Hindlimb muscle (tissue), 1 donor: Measurements from ENCODE around the gene DPYSL4. TPM values are rescaled to one million over a fixed set of nuclear protein-coding genes. Genes with fewer than 3 reads are reported as not detected.

ENCODE experiments used
- DNase-seq: peaks from one replicate; pipeline ENCODE4 v3.0.0-alpha.2; 2013
- polyA plus RNA-seq: library from polyadenylated mRNA; unstranded; fragments of 120-200 nt; gene quantifications from one replicate; pipeline ENCODE4 v1.2.1, GENCODE V29; 2013; ENCODE audit not compliant: insufficient read length

The DPYSL4 gene
- polyA plus RNA-seq, 1 donor, result 5.0 TPM

DNA sequence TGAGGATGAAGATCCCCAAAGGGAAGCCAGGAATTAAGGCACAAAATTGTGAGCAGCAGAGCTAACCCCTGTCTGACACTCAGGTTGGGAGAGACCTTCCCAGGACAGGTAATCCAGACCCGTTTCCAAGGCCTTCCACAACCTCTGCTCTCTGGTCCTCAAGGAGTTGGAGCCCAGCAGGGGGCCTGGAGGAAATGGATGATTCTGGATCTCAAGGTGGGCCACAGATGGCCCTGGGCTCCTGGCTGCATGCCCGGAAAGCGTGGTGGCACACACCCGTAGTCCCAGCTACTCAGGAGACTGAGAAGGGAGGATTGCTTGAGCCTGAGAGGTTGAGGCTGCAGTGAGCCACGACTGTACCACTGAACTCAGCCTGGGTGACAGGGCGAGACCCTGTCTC lies 42.3 kb downstream of the DPYSL4 start:
- no peak for DNase-seq

DNA sequence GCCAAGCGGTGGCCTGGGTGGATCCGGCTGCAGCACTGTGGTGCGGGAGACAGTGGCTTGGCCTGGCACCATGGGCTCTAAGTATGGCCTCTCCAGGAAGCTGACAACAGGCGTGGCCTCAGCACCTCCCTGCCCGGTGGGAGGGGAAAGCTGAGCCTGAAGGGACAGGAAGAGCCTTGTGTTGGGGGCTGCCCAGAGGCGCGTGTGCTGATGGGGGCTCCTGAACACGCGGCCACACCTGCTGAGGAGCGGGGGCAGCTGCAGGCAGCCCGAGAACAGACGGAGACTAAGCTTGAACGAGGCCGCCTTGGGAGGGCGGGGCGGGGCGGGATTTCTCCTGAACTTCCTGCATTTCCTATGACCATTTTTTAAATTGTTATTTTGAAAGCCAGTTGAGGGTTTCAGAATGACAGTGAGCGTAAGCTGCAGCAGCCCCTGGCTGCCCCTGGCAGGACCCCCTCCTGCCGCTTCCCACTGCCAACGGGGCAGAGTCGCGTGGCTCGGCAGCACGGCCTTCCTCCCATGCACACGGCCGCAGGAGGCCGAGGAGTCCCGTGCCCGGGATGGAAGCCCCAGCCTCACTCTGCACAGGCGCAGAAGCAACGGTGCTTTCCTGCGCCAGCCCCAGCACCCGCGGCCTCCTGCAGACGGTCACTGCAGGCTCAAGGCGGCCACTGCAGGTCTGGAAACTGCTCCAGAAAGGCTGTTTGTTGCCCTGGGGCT lies 43.2 kb downstream of the DPYSL4 start:
- no peak for DNase-seq

DNA sequence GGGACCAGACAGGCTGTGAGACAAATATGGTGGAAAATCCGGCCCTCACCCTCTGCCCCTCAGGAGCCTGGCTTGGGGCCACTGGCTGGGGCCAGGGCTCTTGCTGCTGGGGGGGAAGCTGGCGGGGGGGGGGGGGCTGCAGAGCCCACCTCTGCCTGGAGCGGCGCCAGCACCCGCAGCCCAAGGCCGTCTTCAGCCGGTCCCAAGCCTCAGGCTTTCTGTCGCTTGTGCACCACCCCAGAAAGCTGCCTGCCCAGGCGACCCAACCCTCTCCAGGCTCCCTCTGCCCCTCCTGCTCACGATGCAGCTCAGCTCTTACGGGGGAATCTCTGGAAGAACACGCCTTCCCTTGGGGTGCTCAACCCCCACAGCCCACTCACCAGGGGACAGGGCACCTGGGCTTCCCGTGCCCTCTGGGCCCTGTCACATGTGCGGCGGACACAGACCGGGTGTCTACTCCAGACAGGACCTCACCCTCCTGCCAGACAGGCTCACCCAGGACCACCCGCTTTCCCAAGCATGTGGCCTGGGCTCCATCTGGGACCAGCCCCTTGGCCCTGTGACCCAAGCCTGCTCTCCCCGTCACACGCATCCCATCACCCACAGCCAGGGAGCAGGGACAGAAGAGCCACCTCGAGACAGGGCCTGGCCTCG lies 43.9 kb downstream of the DPYSL4 start:
- DNase-seq, result no peak

DNA sequence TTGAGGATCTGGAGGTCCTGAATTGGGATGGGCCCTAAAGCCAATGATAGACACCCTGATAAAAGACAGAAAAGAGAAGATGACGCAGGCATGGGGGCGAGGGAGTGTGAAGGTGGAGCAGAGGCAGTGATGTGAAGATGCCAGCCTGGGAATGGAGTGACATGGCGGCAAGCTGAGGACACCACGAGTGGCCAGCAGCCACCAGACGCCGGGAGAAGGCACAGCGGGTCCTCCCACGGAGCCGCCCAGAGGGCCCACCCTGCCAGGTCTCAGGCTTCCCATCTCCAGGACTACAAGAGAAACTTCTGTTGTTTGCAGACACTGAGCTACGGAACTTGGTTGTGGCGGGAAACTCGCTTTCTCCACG lies 44.9 kb downstream of the DPYSL4 start:
- no peak for DNase-seq

DNA sequence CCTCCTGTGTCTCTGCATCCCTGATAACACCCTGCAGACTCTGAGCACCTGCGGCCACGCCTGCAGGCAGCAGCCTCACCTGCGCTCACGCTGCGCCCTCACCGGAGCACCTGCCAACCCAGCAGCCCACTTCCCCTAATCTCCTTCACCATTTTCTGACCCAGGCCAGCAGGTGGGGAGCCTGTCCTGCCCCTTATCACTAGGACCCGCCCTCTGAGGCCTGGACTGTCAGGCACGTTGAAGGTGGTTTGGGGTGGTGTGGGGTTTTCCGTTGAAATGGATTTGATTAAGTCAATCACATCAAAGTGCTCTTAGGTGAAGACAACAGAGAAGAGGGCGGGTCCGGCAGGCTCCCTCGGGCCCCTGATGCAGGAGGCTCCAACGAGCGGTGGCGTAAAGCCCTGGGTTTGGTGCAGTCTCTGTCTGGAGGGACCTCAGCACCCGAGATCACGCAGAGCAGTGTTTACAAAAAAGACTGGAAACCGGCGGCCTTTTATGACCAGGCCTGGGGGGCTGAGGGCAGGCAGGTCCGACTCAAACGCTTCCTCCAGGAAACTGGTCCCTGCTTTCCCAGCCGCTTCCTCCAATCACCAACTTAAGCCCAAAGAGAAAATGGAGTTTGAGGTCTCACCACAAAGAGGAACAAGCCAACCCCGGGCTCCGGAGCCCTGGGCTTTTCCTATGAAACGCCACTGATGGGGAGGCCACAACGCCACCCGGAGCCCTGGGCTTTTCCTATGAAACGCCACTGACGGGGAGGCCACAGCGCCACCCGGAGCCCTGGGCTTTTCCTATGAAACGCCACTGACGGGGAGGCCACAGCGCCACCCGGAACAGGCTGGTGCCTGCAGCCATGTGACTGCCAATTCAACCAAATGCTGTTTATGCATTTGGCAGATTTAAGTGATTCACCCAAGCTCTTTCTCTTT lies 45.5 kb downstream of the DPYSL4 start:
- no peak for DNase-seq

DNA sequence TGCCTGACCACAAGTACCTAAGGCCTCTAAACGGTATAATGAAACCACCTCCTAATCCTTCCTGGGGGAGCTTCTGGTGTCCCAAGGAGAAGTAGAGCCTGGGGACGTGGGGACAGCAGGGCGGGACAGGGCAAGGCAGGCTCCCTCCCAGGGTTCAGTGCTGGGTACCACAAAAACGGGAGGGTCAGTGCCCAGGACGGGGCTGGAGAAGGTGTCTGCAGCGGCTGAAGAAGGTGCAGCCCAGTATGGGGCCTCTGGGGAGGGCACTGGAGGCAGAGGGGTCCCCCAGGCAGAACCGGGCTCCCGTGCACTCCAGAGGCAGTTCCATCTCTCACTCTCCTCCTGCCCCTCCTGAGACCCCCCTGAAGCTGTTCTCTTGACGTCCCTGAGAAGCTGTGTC lies 46.2 kb downstream of the DPYSL4 start:
- no peak for DNase-seq

DNA sequence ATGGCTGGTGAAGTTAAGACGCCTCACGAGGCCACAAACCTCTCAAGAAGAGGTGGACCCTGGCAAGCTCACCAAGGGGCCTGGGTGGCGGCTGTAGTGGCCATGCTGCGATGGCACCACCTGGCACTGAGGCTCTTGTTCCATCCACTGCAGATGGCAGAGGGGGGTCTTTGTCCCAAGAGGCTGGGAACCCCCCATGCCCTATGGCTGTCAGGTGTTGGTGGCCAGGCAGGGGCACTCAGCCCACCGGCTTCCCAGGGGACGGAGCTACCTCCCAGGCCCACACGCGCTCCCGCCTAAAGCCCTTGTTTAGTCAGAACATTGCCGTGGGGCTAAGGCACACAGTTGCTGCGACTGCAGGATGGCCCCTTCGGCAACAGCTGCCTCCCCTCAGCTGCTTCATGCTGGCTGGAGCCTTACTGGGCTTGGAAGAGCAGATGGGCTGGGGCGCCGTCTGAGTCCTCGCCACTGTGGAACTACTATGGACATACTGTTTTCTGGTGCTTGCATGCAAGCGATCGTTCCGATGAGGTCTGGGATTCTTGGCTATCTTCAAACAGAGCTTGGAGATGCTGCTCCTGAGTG lies 46.8 kb downstream of the DPYSL4 start:
- no peak for DNase-seq

DNA sequence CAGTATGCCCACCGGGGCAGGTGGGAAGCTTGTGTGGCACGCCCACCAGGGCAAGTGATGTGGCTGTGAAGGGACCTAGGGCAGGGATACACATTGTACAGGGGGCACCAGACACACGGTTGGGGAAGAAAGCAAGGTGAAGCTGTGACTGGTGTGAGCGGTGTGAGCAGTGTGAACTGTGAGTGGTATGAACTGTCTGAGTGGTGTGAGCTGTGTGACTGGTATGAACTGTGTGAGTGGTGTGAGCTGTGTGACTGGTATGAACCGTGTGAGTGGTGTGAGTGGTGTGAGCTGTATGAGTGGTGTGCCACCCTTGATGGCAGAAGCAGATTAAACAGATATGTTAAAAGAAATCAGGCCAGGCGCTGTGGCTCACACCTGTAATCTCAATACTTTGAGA lies 48.1 kb downstream of the DPYSL4 start:
- DNase-seq, result no peak

DNA sequence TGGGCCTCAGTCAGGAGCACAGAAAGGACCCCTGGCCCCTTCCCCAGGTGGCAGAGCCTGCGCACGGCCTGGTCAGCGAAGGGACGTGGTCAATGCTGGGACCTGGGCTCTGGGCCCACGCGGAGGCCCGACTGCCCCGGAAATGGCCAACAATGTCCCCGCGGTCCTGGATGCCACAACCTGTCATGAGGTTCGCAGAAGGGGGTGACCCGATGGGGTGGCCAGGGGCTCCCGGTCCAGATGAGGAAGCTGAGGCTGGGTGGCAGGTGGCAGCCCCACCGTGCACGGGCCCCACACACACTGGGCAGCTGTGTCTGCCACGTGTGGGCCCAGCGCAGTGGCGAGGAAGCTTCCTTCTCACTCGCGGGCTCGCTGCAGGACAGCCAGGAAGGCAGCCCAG lies 49.4 kb downstream of the DPYSL4 start:
- no peak for DNase-seq

DNA sequence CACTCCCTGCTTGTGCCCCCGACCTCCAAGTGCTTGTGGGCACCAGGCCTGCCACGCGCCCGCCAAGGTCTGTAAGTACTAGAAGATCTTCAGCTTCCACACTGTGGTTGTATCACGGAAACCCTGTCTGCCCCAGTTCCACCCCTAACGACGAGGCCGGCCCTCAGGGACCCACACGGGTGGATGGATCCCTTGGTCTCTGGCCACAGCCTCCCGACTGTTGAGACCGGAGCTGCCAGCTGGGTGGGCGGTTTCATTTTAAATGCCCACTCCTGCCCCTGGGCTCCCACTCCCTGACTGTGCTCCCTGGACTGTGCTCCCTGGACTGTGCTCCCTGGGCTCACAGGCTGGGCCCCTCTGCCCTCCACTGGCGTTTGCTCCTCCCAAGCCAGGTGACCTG lies 50.1 kb downstream of the DPYSL4 start:
- no peak for DNase-seq

DNA sequence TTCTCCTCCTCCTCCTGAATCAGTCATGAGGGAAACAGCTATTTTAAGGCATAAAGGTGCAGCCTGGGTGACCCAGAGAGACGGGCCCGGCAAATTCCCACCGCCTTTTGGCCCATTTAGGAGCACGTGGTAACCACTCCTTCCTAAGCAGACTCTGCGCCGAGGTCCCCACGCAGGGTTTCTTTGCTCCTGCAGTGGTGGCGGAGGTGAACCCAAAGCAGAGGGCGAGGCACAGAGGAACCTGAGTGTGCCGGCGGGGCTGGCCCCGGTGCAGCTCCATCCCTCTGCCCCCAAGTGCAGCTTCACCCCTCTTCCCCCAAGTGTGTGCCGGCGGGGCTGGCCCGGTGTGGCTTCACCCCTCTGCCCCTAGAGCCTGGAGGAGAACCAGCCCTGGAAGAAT lies 50.6 kb downstream of the DPYSL4 start:
- no peak for DNase-seq

DNA sequence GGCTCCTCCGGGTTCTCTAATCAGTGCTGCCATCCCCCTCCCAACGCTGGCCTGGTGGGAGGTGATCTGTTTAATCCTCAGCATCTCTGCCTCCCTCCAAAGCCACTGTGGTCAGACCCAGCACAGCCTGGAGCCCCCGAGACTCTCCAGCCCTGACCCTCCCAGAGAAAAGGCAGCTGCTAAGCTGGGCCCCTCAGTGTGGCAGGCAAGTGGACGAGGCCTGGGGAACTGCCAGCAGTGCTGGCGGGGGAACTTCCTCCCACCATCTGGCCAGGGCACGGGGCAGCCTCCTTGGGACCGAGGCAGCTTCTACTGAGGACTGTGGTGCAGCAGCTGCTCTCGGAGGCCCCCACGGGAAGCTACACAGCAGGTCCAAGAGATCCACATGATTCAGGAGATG lies 51.1 kb downstream of the DPYSL4 start:
- DNase-seq, result peak; percentile 42

DNA sequence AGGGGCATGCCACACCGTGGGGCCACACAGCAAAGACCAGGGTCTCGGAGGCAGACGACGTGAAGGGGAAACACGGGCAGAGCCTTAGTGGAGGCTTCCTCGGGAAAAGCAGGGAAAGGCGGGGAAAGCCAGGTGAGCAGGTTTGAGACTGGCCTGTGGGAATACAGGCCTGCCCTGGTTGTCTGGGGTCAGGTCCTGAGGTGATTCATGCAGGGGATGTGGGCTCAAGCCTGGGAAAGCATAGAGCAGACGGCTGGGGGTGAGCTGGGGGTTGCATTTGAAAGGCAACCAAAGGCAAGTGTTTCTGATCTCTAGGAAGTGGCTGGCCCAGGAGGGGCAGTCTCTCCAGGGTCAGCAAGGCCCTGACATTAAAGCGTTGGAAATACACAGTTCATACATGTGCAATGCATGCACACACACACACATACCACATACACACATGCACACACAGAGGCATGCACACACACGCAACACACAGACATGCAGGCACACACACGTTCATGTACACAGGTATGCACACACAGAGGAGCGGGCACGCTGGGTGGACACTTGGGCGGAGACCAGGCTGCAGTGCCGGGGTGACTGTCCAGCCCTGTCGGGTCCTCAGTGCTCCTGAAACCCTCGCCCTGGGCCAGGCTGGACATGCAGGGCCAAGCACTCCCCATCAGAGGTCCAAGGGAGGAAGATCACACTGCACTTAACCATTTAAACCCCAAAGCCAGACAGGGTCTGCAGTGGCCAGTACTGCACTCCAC lies 51.8 kb downstream of the DPYSL4 start:
- no peak for DNase-seq

DNA sequence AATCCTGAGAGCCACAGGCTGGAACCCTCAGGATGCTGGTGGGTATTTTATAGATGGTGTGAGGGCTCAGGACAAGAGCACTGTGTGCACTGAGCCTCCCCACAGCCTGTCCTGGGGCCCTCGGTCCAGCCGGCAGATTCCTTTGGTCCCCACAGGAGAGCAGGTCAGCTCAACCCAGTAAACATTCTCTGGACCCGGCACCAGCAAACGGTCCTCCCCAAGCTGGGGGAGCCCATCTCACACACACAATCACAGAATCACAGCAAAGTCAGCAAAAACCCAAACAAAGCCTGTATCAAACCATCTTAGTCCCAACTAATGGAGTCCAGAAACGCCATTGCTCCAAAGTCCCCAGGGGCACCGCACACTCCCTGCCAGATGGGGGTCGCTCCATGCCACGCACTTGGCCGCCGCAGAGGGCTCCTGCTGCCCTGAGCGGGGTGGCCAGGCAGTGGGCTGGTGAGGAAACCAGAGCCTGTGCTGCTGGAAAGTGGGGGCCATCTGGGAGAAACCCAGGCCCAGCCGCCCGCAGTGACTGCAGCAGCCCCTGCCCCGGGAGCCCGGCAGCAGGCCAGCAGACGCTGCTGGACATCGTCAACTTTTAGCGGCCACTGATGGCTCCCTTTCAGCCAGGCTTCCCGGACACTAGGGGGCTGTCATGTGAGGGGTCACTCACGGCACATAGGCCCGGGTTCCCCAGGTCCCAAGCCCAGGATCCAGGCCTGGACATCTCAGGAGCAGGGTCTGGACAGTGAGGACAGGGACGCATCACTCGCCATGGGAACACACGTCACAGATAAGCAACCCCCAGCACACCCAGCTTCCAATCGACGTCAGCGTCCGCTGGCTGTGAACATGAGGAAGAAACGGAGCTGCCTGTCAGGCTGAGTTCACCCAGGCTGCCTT lies 52.6 kb downstream of the DPYSL4 start:
- no peak for DNase-seq

DNA sequence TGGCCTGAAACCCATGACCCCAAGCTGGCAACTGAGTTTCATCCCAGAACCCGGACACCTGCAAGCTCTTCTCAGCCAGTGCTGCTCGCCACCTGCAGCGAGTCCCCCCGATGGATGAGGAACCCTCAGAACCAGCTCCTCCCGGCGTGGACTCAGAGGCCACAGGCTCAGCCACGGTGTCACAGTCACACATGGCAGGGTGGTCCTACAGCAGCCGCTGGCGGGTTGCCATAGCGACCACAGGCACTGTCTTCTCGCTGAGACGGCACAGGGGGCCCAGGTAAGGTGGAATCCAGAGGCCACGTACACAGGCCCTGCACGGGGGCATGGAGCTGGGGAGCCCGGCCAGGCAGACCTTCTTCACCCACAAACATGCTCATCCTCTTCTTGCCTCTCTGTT lies 53.4 kb downstream of the DPYSL4 start:
- no peak for DNase-seq

DNA sequence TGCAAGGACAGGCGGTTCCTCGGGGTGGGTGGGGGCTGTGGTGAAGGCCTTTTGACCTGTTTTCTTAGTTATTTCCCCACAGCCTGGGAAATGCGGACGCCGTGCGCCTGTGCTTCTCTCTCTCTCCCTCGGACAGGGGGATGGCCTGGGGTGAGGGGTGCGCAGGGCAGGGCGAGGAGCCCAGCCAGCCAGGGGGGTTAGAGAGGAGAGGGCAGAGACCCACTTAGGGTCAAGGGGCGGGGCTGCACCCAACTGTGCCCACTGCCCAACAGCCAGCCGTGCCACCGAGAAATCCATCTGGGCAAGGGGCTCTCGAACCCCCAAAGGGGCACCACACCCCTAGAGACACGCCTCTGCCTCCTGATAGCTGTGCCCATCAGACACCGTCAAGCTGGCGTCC lies 53.8 kb downstream of the DPYSL4 start:
- no peak for DNase-seq

DNA sequence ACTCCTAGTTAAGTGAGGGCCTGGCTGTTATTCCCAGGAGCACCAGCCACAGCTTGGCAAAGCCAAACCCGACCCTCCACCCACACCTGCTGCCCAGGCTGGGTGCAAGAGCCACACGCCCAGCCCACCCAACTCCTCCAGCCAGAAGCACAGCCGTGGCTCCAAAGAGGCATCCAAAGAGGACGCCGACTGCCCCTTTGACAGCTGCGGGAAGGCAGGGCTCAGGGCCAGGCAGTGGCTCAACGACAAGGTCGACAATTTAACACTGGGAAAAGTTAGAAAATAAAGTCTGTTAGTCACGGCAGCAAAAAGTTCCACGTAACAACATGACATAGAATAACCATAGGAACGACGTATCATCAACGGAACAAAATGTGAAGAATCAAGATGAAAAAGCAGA lies 54.3 kb downstream of the DPYSL4 start:
- no peak for DNase-seq

DNA sequence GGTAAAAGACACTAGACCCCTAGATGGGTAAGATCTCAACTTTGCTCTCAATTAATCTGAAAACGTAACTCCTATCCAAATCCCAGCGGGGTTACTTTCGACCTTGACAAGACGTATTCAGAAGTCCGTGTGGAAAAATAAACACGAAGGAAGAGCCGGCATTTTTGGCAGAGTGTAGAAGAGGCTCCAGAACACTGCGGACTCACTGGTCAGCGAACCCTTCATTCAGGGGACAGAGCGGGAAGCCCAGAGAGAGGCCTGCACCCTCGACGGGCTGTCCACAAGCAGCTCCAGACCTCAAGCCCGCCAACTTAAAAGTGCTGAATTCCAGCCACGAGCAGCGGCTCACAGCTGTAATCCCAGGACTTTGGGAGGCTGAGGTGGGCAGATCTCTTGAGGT lies 54.7 kb downstream of the DPYSL4 start:
- no peak for DNase-seq

DNA sequence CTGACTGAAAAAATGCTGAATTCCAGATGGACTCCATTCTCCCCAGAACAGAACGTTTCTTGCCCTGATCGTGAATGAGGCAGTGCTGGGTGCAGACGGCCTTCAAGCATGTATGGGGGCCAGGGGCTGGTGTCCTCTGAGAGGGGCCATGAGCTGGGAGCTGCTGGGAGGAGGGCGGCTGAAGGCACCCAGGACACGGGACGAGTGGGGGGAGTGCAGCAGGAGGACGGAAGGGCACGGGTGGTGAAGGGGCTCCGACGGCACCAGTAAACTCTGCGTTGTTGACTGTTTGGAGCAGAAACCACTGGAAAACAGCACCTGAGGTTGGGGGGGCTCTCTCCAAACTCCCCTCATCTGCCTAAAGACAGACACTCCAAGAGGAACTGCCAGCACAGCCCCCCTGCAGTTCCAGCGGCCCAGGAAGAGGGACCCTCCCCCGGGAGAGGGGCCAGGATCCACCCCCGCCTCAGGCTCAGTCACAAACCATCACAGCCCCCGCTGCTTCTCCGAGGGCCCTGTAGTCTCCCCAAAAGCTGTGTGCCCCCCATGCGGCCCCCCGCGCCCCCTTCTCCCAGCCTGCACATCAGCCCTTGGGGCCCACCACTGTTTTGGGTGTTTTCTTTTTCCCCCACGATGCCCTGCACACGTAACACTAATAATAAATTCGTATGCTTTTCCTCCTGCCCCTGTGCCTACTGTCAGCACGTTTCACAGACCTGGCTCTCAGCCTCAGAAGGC lies 55.5 kb downstream of the DPYSL4 start:
- no peak for DNase-seq

DNA sequence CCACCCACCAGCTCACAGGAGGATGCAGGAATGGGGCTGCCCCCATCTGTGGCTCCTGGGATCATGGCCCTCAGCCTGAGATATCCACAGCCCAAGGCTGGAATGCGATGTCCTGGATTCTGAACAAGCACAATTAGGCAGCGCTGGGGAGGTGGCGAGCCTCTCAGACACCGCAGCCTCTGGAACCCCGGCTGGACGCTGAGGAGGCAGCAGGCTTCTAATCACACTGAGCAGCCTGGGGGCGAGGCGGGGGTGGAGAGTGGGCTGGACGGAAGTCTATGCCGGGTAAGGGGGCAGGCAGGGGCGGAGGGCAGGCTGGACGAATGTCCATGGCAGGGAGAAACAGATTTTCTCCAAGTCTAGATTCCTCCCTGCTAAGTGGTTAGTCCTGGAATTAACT lies 56.4 kb downstream of the DPYSL4 start:
- no peak for DNase-seq

DNA sequence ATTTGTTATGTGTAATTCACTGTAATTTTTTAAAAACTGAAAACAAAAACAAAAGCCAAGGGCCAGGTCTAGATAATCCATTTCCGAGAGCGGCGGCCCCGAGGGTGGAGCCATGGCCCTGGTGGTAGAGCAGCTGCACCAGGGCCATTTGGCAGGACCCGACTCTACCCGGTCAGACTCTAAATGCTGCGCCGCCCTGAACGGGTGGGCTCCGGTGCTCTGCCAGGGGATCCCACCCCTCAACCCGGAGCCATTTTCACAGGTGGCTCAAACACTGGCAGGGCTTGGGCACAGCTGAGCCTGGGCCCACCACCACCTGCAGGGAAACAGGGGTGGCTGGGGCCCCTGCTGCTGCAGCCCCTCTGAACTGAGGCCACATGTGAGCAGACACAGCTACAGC lies 56.9 kb downstream of the DPYSL4 start:
- no peak for DNase-seq
